ENCODE data around the gene COG3.

COG3 gene

GRCh38 chr13:45510672-45511071 lies 45.9 kb downstream of the COG3 start:
- DNase-seq = no peak

- DNase-seq = no peak
Measured at GRCh38 chr13:45511310-45512097, 46.8 kb downstream of the COG3 start.

GRCh38 chr13:45512098-45512496 lies 47.4 kb downstream of the COG3 start:
- no peak for DNase-seq

GRCh38 chr13:45516757-45517156 lies 52.0 kb downstream of the COG3 start:
- no peak for DNase-seq

GRCh38 chr13:45518525-45519245 lies 53.9 kb downstream of the COG3 start:
- DNase-seq = no peak

- DNase-seq = no peak
Measured at GRCh38 chr13:45519493-45519892, 54.8 kb downstream of the COG3 start.

- no peak for DNase-seq
Measured at GRCh38 chr13:45521297-45521696, 56.6 kb downstream of the COG3 start.

- DNase-seq = no peak
Measured at GRCh38 chr13:45522571-45522970, 57.8 kb downstream of the COG3 start.

- DNase-seq = no peak
Measured at GRCh38 chr13:45527699-45528462, 63.1 kb downstream of the COG3 start.

GRCh38 chr13:45529758-45530157 lies 65.0 kb downstream of the COG3 start:
- no peak for DNase-seq

GRCh38 chr13:45534604-45535003 lies 69.9 kb downstream of the COG3 start:
- no peak for DNase-seq

GRCh38 chr13:45536224-45536623 lies 71.5 kb downstream of the COG3 start:
- DNase-seq = no peak

GRCh38 chr13:45537516-45537915 lies 72.8 kb downstream of the COG3 start:
- no peak for DNase-seq

- no peak for DNase-seq
Measured at GRCh38 chr13:45538382-45538781, 73.6 kb downstream of the COG3 start.

- DNase-seq = no peak
Measured at GRCh38 chr13:45540195-45540594, 75.5 kb downstream of the COG3 start.

- no peak for DNase-seq
Measured at GRCh38 chr13:45540864-45541263, 76.1 kb downstream of the COG3 start.

GRCh38 chr13:45541806-45542205 lies 77.1 kb downstream of the COG3 start:
- DNase-seq = no peak

- no peak for DNase-seq
Measured at GRCh38 chr13:45542391-45542790, 77.7 kb downstream of the COG3 start.

- DNase-seq = no peak
Measured at GRCh38 chr13:45542878-45543277, 78.1 kb downstream of the COG3 start.

- no peak for DNase-seq
Measured at GRCh38 chr13:45544520-45544919, 79.8 kb downstream of the COG3 start.

- DNase-seq = no peak
Measured at GRCh38 chr13:45545686-45546409, 81.1 kb downstream of the COG3 start.

- no peak for DNase-seq
Measured at GRCh38 chr13:45546410-45546765, 81.6 kb downstream of the COG3 start.

GRCh38 chr13:45548281-45548680 lies 83.5 kb downstream of the COG3 start:
- no peak for DNase-seq

Measured in activated effector memory CD4-positive, alpha-beta T cell treated with Interleukin-2 at 50 U/mL for 16 hours (primary cell).